IMR-90 (cell line): ENCODE measurements around the gene PTX3. TPM values are rescaled to one million over a fixed set of nuclear protein-coding genes. Genes with fewer than 3 reads are reported as not detected.

Source experiments
- ATAC-seq: fragments of 200-7000 bp; cut with Tn5 transposase; 2 replicates; pipeline ENCODE4 v1.9.1; 2020; ENCODE audit warnings: low read depth, mild to moderate bottlenecking, moderate library complexity
- BruUV-seq: library from RNA; stranded (reverse); fragments of 400-500 nt; replicated peaks from 2 replicates; lab custom pipeline; 2021; lab: Mats Ljungman, UMichigan
- CTCF ChIA-PET: fragments of 300-600 bp; formaldehyde crosslinking; extraction: SDS; loops from one replicate; lab custom pipeline; 2021; ENCODE audit warnings: antibody characterized with exemption; lab: Yijun Ruan, JAX
- POLR2A ChIA-PET: fragments of 300-600 bp; sonication (Branson Sonifier 250); formaldehyde crosslinking; loops from one replicate; lab custom pipeline; 2022; ENCODE audit warnings: antibody characterized with exemption; ENCODE audit not compliant: unreplicated experiment; lab: Charles Lee
- DNase-seq: peaks from one replicate; pipeline ENCODE4 v3.0.0; 2013
- H2AFZ ChIP-seq: replicated peaks from 2 replicates; pipeline ENCODE3; 2013; ENCODE audit warnings: low read length, mild to moderate bottlenecking; ENCODE audit not compliant: poor library complexity
- H2AK5ac ChIP-seq: 2 replicates; pipeline ENCODE4 v1.6.1; 2013; ENCODE audit warnings: low read depth, low read length, inconsistent platforms
- H2AK9ac ChIP-seq: replicated peaks from 2 replicates; pipeline ENCODE3; 2013; ENCODE audit warnings: mild to moderate bottlenecking, low read depth, low read length, moderate library complexity; ENCODE audit not compliant: poor library complexity
- H2BK120ac ChIP-seq: 2 replicates; pipeline ENCODE4 v1.6.1; 2013; ENCODE audit warnings: low read depth, low read length, inconsistent platforms
- H2BK15ac ChIP-seq: 3 replicates; pipeline ENCODE4 v1.6.1; 2013; ENCODE audit warnings: low read depth, low read length, inconsistent platforms
- H2BK20ac ChIP-seq: 2 replicates; pipeline ENCODE4 v1.6.1; 2013; ENCODE audit warnings: low read depth, mild to moderate bottlenecking, inconsistent platforms, low read length, moderate library complexity
- H2BK5ac ChIP-seq: 2 replicates; pipeline ENCODE4 v1.6.1; 2013; ENCODE audit warnings: mild to moderate bottlenecking, low read depth, low read length, inconsistent platforms; ENCODE audit not compliant: poor library complexity, severe bottlenecking
- H3K14ac ChIP-seq: replicated peaks from 2 replicates; pipeline ENCODE4 v1.6.1; 2013; ENCODE audit warnings: low read depth, low read length, inconsistent platforms
- H3K18ac ChIP-seq: 2 replicates; pipeline ENCODE4 v1.6.1; 2013; ENCODE audit warnings: low read depth, low read length, control low read depth
- H3K23ac ChIP-seq: 2 replicates; pipeline ENCODE4 v1.6.1; 2013; ENCODE audit warnings: low read depth, low read length, inconsistent platforms
- H3K27ac ChIP-seq: 2 replicates; pipeline ENCODE4 v1.5.1; 2013; ENCODE audit warnings: mild to moderate bottlenecking, control low read depth, low read length; ENCODE audit not compliant: insufficient read depth
- H3K27me3 ChIP-seq: 2 replicates; pipeline ENCODE4 v1.6.1; 2013; ENCODE audit warnings: low read length; ENCODE audit not compliant: control insufficient read depth, insufficient read depth
- H3K36me3 ChIP-seq: 2 replicates; pipeline ENCODE4 v1.6.1; 2013; ENCODE audit warnings: low read length, mixed read lengths; ENCODE audit not compliant: control insufficient read depth, insufficient read depth
- H3K4ac ChIP-seq: 2 replicates; pipeline ENCODE4 v1.6.1; 2013; ENCODE audit warnings: low read depth, low read length, inconsistent platforms
- H3K4me1 ChIP-seq: 2 replicates; pipeline ENCODE4 v1.6.1; 2013; ENCODE audit warnings: low read length, mixed read lengths; ENCODE audit not compliant: control insufficient read depth, insufficient read depth
- H3K4me2 ChIP-seq: 2 replicates; pipeline ENCODE4 v1.6.1; 2013; ENCODE audit warnings: low read depth, mild to moderate bottlenecking, control low read depth, low read length, moderate library complexity
- H3K4me3 ChIP-seq: 2 replicates; pipeline ENCODE4 v1.5.1; 2013; ENCODE audit warnings: low read depth, mild to moderate bottlenecking, control low read depth, low read length, moderate library complexity; ENCODE audit not compliant: insufficient read depth
- H3K56ac ChIP-seq: 2 replicates; pipeline ENCODE4 v1.6.1; 2013; ENCODE audit warnings: low read length, inconsistent platforms; ENCODE audit not compliant: insufficient read depth; ENCODE audit errors: extremely low read depth
- H3K79me1 ChIP-seq, 2 experiments: 2 replicates each; pipeline ENCODE4 v1.6.1; 2013; ENCODE audit warnings: low read length in 2 of 2, inconsistent platforms in 1 of 2, low read depth in 1 of 2
- H3K9ac ChIP-seq: 2 replicates; pipeline ENCODE4 v1.6.1; 2013; ENCODE audit warnings: low read depth, low read length, control low read depth
- H3K9me1 ChIP-seq: 2 replicates; pipeline ENCODE4 v1.6.1; 2013; ENCODE audit warnings: low read length, inconsistent platforms; ENCODE audit not compliant: insufficient read depth
- H3K9me3 ChIP-seq: 2 replicates; pipeline ENCODE4 v1.6.1; 2013; ENCODE audit warnings: low read length; ENCODE audit not compliant: control insufficient read depth, insufficient read depth
- H4K20me1 ChIP-seq: 2 replicates; pipeline ENCODE4 v1.6.1; 2013; ENCODE audit warnings: low read length, inconsistent platforms; ENCODE audit not compliant: insufficient read depth
- H4K5ac ChIP-seq: 2 replicates; pipeline ENCODE4 v1.6.1; 2013; ENCODE audit warnings: mild to moderate bottlenecking, low read depth, low read length, control low read depth
- H4K8ac ChIP-seq, 2 experiments: 2 replicates each; pipeline ENCODE4 v1.6.1; 2013; ENCODE audit warnings: low read depth in 2 of 2, low read length in 2 of 2, control low read depth in 1 of 2, inconsistent platforms in 1 of 2
- H4K91ac ChIP-seq: 2 replicates; pipeline ENCODE4 v1.6.1; 2013; ENCODE audit warnings: low read depth, low read length, inconsistent platforms; ENCODE audit not compliant: insufficient read depth
- BHLHE40 ChIP-seq: fragments of 150-350 bp; IDR thresholded peaks from 2 replicates; pipeline ENCODE4 v1.6.1; 2016; ENCODE audit warnings: mild to moderate bottlenecking, low read depth, low read length
- CEBPB ChIP-seq: IDR thresholded peaks from 2 replicates; pipeline ENCODE4 v1.6.1; 2012; ENCODE audit warnings: low read depth, low read length, improper control_type of control experiment
- CHD1 ChIP-seq: IDR thresholded peaks from 2 replicates; pipeline ENCODE4 v1.6.1; 2012; ENCODE audit warnings: low read depth, low read length, improper control_type of control experiment
- ELK1 ChIP-seq: fragments of 150-350 bp; IDR thresholded peaks from 2 replicates; pipeline ENCODE4 v1.6.1; 2016; ENCODE audit warnings: low read depth, mild to moderate bottlenecking, low read length, moderate library complexity, borderline replicate concordance
- FOS ChIP-seq: fragments of 150-350 bp; IDR thresholded peaks from 2 replicates; pipeline ENCODE4 v1.6.1; 2016; ENCODE audit warnings: low read depth, low read length
- MAFK ChIP-seq: IDR thresholded peaks from 2 replicates; pipeline ENCODE4 v1.6.1; 2012; ENCODE audit warnings: low read depth, low read length, improper control_type of control experiment
- MAZ ChIP-seq: IDR thresholded peaks from 2 replicates; pipeline ENCODE4 v1.6.1; 2012; ENCODE audit warnings: low read depth, mild to moderate bottlenecking, low read length, improper control_type of control experiment, moderate library complexity, borderline replicate concordance
- MXI1 ChIP-seq: IDR thresholded peaks from 2 replicates; pipeline ENCODE4 v1.6.1; 2012; ENCODE audit warnings: low read depth, mild to moderate bottlenecking, low read length, moderate library complexity, borderline replicate concordance
- NFE2L2 ChIP-seq: fragments of 150-350 bp; IDR thresholded peaks from 2 replicates; pipeline ENCODE4 v1.6.1; 2016; ENCODE audit warnings: low read depth, mild to moderate bottlenecking, low read length
- POLR2A ChIP-seq: IDR thresholded peaks from 2 replicates; pipeline ENCODE4 v1.6.1; 2012; ENCODE audit warnings: mild to moderate bottlenecking, low read depth, low read length
- RAD21 ChIP-seq: IDR thresholded peaks from 2 replicates; pipeline ENCODE4 v1.6.1; 2012; ENCODE audit warnings: low read length, improper control_type of control experiment
- RCOR1 ChIP-seq: IDR thresholded peaks from 2 replicates; pipeline ENCODE4 v1.6.1; 2012; ENCODE audit warnings: mild to moderate bottlenecking, low read length, improper control_type of control experiment; ENCODE audit not compliant: insufficient replicate concordance
- RFX5 ChIP-seq: IDR thresholded peaks from 2 replicates; pipeline ENCODE4 v1.8.0; 2012; ENCODE audit warnings: low read depth, mild to moderate bottlenecking, low read length, moderate library complexity
- SMC3 ChIP-seq: fragments of 150-350 bp; IDR thresholded peaks from 2 replicates; pipeline ENCODE4 v1.6.1; 2016; ENCODE audit warnings: low read depth, mild to moderate bottlenecking, antibody characterized with exemption, low read length, moderate library complexity
- USF2 ChIP-seq: fragments of 150-350 bp; IDR thresholded peaks from 2 replicates; pipeline ENCODE4 v1.6.1; 2017; ENCODE audit warnings: mild to moderate bottlenecking, antibody characterized with exemption, low read length, low read depth
- WGBS, 2 experiments: methylation state at CpG; one replicate each; pipeline versions ENCODE4 v1.1.5 to v1.1.7; 2013; ENCODE audit warnings: missing lambda C conversion rate in 2 of 2; ENCODE audit not compliant: insufficient read length in 1 of 2; ENCODE audit errors: extremely low coverage in 2 of 2; 5-methylcytosine and 5-hydroxymethylcytosine counted together
- dilution Hi-C: fragments of 300-500 bp; cut with HindIII; formaldehyde crosslinking; loops from one replicate; pipeline ENCODE4 v1.14.3; 2018; ENCODE audit warnings: low sequenced_read_pairs; ENCODE audit not compliant: unreplicated experiment
- in situ Hi-C: fragments of 300-500 bp; cut with MboI; formaldehyde crosslinking; loops from 3 replicates; pipeline ENCODE4 v1.14.3; 2019; ENCODE audit warnings: low sequenced_read_pairs, inconsistent platforms, mixed read lengths
- intact Hi-C: fragments of 100-400 bp; cut with micrococcal nuclease; formaldehyde crosslinking; loops from 2 replicates; pipeline ENCODE4 v1.10.0; 2022
- polyA plus RNA-seq, 3 experiments: library from polyadenylated mRNA; depleted of rRNA; stranded (reverse); fragments of >200 nt; gene quantifications; 2 replicates each; pipeline ENCODE4 v1.2.3, GENCODE V29; 2012; ENCODE audit warnings: low replicate concordance in 1 of 3
- total RNA-seq: library from RNA; depleted of rRNA; stranded (reverse); fragments of >200 nt; gene quantifications from 2 replicates; pipeline ENCODE4 v1.2.3, GENCODE V29; 2012
- TF ChIP-seq, protein P1 (sequence below): conservative IDR thresholded peaks from 2 replicates; pipeline ENCODE4 v1.5.1; 2012; ENCODE audit warnings: mild to moderate bottlenecking, low read depth, low read length, improper control_type of control experiment

Gene PTX3
- total and polyA plus RNA-seq, 2 of the 4 experiments (the other 2 are of a cell fraction), result 97.9 to 135 TPM

DNA sequence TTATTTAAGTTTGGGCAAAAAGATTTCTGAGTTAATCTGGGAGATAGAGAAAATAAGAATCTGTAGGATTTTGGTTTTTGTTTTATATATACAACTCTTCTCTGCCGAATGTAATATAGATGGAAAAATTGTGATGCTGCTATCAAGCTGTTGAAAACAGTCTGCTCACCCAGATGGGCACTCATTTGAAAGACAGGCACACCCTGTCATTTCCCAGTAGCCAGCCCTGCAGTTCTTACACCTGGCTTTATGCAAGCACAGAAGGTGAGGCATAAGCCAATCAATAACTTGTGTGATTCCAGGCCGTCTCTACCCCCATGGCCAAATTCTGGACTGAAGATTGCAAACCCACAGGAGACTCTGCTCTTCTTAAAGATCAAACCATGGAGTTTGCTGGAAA is 27.1 kb upstream of the PTX3 start:
- Histone ChIP-seq H2AK9ac (no peak overlapping the region), H3K4me2 (no peak overlapping the region), H3K9me1 (peaks cover 8% of the 10 kb centered on the region; the same call in 1 of the 2 replicates), H3K18ac (no peak overlapping the region), H3K27me3 (no peaks in the 10 kb centered on the region), H4K8ac (no peak overlapping the region), H2BK15ac (no peak overlapping the region), H4K5ac (no peak overlapping the region), H2BK120ac (no peak overlapping the region), H4K91ac (no peak overlapping the region), H2BK5ac (no peak overlapping the region), H3K23ac (no peak overlapping the region), H3K4me3 (no peak overlapping the region), H3K14ac (0 out of 2 replicates have a peak overlapping the region, but pooled peaks have one; percentile 21), H3K9ac (no peak overlapping the region), H3K56ac (no peak overlapping the region), H3K36me3 (no peaks in the 10 kb centered on the region), H3K4me1 (peaks cover 5% of the 10 kb centered on the region), H3K79me1 (0 out of 4 replicates have a peak, but pooled peaks cover 0 to 3% of the 10 kb centered on the region in 2 experiments), H2AK5ac (no peak overlapping the region), H3K27ac (no peak overlapping the region), H3K9me3 (no peaks in the 10 kb centered on the region), H4K20me1 (no peaks in the 10 kb centered on the region), H3K4ac (no peak overlapping the region; the same call in 1 of the 2 replicates), H2AFZ (no peak overlapping the region), H2BK20ac (no peak overlapping the region)
- dilution Hi-C loops, result no loop called here
- no peak for DNase-seq
- intact Hi-C loops, result no loop called here
- POLR2A ChIA-PET, result no interaction called here
- no CpG with 5 or more reads among the region's 2 CpGs for WGBS, 2 experiments
- no TSS peak for BruUV-seq
- CTCF ChIA-PET, result no interaction called here
- no peak for ATAC-seq
- in situ Hi-C loops, result no loop called here
- TF ChIP-seq NFE2L2 (no peak), USF2 (no peak), RCOR1 (no peak), RFX5 (no peak), SMC3 (no peak), MAZ (no peak), CEBPB (no peak), POLR2A (no peak), FOS (no peak), CHD1 (no peak), MXI1 (no peak), RAD21 (no peak), ELK1 (no peak), MAFK (no peak), BHLHE40 (no peak)
- TF ChIP-seq, protein P1, sequence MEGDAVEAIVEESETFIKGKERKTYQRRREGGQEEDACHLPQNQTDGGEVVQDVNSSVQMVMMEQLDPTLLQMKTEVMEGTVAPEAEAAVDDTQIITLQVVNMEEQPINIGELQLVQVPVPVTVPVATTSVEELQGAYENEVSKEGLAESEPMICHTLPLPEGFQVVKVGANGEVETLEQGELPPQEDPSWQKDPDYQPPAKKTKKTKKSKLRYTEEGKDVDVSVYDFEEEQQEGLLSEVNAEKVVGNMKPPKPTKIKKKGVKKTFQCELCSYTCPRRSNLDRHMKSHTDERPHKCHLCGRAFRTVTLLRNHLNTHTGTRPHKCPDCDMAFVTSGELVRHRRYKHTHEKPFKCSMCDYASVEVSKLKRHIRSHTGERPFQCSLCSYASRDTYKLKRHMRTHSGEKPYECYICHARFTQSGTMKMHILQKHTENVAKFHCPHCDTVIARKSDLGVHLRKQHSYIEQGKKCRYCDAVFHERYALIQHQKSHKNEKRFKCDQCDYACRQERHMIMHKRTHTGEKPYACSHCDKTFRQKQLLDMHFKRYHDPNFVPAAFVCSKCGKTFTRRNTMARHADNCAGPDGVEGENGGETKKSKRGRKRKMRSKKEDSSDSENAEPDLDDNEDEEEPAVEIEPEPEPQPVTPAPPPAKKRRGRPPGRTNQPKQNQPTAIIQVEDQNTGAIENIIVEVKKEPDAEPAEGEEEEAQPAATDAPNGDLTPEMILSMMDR, result no peak
